NCI-H2227 treated with DMSO at 0.1 percent for 48 hours (cell line): ENCODE results near the gene SCN3B.

Source experiments
- DNase-seq: peaks from one replicate; lab custom pipeline; 2025; lab: John Stamatoyannopoulos, UW

The SCN3B gene

DNA sequence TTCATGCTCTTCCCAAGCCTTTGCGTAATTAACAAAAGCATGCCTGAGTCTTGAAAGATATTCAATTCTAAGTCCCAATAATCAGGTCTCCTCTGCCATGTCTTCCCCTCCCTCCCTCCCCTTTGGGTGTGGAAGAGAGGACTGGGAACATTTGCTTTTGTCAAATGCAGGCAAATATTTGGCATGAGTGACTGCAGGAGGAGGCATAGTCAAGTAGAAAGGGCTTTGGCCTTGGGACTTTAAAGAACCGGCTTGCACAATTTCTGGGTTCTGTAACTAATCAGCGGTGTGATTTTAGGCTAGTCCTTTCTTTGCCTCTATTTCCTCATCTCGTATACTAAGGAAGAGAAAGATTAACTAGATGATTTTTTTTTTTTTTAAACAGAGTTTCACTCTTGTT lies 59.5 kb downstream of the SCN3B start:
- no peak for DNase-seq

DNA sequence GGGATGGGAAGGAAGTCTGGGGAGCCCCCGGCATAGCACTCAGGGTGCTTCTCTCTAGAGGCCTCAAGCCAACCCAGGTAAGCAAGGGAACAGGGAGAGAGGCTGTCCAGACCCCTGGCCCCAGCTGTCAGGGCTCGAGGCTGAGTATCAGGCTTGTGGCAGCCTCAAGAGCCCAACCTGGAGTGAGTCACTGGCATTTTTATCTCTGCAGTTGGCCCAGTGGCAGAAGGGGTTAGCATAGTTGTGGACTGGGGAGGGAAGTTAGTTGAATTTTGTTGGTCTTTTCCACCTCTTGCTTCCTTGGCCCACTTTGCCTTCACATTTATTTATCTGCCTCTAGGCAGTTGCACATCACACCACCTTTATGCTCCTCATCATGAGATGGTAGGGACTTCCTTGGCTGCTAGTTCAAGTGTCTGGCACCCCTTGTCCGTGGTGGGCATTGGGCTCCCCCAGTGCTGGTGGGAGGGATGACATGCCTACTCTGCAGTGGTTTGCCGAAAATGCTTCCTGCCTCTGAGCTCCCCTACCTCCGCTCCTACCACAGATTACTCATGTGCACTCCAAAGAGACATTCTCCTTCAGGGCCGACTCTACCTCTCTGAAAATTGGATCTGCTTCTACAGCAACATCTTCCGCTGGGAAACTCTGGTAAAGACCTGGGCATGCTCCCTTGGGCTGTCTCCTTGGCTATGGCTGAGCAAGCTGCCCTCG lies 60.1 kb downstream of the SCN3B start:
- DNase-seq, result no peak

DNA sequence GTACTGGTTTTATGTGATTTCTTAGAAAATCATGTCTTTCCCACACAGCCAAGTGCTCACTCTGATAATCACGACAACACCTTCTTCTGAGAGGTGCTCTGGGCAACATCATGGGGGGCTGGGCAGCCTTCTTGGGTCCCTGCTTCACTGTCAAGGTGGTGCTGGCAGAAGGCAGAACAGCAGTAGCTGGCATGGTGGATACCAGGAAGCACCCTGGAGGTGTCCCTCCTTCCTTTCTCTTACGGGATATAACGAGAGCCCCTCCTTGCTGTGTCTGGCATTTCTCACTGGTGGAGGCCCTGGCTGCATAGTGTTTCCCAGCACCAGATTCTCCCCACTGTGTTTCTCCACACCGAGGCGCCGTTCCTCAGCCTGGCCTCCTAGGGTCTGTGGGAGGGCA lies 60.9 kb downstream of the SCN3B start:
- no peak for DNase-seq

DNA sequence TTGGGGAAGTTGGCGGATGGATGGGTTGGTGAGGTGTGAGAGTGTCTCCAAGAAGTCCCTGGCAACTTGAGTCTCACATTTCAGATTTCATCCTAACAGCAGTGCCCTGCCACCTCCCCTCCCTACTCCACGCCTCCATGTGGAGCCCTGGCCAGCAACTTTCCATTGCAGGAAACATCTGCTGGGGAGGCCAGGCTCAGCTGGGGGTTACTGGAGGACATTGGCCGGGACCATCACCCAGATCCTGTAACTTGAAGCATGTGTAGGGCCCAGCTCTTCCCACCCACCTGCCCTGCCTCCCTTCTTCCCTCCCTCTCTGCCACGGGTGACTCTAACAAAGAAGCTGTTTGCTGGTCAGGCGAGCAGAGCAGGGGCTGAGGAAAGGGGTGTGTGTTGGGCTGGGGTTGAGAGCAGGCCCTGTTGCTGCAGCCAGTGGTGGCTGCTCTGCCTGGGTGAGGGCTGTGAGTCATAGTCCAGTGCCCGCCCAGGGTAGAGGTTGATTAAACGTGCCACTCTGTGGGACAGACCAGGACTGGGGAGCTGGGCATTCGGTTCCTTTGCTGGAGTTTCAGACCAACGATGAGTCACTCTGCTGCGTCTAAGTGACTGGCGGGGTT lies 64.0 kb downstream of the SCN3B start:
- no peak for DNase-seq

DNA sequence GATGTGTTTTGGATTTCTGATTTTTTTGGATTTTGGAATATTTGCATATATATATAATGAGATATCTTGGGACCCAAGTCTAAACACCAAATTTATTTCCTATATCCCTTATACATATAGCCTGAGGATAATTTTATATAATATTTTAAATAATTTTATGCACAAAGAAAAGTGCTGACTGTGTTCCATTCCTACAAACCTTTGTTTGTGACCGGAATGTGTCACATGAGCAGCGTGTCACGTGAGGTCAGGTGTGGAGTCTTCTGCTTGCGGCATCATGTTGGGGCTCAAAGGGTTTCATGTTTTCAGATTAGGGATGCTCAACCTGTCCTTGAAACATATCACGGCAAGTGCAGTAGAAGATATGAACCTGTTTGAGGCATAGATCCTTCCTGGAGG lies 65.6 kb downstream of the SCN3B start:
- DNase-seq, result no peak

DNA sequence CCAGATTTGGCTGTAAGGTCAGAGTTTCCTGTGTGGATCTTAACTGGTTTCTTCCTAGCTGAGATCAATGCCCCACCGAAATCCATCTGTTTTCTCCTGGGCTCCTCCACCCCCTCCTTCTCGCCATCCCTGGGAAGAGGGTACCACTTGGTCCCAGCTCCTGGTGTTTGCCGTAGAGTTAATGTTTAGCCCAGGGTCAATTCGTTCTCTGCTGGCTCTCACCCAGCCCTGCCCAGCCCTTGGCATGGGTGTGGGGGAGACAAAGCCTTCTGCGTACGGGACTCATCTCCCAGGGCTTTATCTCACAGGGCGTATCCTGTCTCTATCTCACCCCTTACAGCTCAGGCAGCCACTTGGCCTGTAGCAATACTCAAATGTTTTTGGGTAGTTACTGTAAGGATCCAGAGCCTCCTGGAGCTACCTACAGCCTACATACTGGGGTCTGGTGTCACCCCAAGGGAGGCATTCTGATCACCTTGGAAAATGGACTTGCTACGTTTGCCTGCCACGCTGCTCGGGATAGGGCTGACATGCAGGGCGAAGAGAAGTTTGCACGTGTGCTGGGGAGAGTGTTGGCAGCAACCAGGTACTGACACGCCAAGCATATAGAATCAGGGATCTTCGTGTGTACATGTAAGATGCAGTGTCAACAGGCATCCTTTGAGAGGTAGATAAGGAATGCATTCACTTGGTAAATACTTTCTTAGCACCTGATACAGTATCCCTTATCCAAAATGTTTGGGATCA lies 66.1 kb downstream of the SCN3B start:
- no peak for DNase-seq

DNA sequence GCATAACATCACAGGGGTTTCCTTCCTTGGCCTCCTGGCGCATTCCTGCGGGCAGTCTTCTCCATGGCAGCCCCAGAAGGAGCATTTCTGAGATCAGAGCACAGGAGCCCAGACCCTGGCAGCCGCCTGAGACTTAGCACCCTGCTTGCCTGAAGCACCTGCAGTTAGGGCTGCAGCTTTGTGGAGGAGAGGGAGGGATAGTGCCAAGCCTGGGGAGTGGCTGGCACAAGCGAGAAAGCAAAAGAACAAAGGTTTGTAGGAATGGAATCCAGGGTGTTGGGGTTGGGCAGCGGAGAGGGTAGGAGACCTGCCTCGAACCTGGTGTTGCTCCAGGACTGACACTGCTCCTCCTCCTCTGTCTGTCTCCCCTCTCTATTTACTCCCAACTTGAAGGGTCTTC lies 66.9 kb downstream of the SCN3B start:
- DNase-seq, result no peak

DNA sequence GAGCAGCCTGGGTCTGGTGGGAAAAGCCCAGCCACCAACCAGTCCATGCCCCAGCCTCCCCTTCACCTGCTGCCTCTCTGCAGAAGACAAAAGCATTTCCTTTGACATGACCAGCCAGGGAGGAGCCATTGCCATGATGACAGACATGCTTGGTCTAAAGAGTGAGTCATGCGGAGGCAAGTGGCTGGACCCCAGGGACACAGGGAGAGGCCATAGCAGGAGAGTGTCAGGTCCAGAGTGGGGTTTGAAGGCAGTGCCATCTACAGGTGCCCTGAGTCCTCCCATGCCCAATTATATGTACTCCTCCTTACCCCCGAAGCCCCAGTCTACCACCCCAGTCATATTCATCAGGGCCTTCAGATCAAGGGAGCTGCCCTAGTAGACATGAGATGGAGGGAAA lies 67.4 kb downstream of the SCN3B start:
- no peak for DNase-seq

DNA sequence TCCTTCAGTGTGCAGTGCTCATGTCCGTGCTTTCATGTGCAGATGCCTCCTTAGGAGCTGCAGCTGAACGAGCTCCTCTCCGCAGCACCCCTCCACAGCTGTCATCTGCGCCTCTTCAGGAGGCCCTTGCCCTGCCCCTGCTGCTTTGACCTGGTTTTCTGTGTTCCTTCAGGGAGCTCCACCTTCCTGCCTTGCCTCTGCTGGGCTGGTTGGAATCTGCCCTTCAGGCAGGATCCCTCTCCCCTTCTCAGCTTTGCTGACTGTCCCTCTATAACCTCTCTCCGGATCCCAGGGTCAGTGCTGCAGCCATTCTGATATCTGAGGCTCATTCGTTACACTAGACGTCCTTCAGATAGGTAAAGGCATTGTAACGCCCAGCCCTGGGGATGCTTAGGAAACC lies 67.9 kb downstream of the SCN3B start:
- no peak for DNase-seq

DNA sequence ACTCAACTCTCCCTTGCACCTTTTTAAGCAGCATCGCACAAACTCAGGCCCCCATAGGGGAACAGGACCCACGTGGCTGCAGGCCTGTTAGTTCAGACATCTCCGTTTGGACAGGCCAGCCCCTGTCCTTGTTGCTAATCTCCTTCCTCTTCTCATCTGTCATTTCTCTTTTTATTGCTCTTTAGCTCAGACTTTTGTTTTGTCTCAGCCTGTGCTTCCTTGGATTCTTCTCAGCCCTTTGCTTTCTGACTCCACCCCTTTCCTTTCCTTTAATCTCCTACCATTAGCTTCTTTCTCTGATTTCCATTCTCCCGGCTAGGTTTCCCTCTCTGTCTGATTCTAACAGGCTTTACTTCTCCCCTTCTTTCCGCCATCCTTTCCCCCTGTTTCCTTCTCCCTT lies 68.7 kb downstream of the SCN3B start:
- no peak for DNase-seq

DNA sequence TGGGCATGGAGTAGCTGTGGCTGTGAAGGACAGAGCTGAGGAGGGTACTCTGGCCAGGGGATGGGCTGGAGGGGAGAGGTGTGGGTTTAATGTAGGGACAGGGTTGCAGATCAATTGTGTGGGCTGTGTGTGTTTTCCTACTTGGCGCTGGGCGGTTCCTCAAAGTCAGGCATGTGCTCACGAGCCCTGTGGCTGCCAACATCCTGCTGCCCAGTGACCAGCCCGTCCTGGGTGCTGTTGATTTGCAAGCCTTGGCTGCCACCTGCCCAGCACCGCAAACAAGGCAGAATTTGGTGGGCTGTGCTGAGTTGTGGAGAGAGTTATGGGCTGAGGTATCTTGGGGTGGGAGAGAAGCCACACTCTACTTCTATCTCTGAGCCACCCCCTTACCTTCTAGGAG lies 69.2 kb downstream of the SCN3B start:
- DNase-seq, result no peak

DNA sequence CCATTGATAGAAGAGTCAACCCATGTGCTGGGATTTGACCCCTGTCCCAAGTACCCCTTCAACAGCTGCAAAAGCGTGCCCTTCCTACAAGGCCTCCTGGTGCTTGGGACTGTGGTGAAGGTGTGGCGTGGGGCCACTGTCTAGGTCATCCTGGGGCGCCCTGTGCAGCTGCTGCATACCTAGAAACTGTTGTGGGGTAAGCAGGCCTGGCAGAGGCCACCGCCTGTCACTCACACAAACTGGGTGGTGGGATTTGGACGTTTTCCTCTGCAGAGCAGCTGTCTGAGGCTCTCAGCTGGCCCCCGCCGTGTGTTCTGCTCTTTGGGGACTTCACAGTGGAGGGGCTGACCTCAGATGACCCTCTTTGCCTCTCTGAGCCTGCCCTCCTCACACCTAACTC lies 69.7 kb downstream of the SCN3B start:
- no peak for DNase-seq

DNA sequence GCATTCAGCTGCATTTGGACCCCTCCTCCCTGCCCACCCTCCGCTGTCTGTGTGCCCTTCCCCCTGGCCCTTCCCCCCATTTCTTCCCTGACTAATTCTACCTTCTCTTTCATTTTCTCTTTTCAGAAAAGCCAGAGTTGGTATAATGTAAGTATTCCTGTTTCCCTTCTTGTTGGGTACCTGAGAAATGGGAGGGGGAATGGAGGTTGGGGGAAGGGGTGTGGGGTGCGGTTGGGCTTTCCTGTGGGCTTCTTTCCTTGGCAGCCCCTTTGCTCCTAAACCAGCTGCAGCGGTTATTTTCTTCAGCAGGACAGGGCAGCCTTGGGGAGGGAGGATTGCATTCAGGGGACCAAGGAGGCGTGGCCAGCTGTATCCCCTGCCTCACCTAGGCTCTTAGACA lies 70.2 kb downstream of the SCN3B start:
- DNase-seq, result no peak

DNA sequence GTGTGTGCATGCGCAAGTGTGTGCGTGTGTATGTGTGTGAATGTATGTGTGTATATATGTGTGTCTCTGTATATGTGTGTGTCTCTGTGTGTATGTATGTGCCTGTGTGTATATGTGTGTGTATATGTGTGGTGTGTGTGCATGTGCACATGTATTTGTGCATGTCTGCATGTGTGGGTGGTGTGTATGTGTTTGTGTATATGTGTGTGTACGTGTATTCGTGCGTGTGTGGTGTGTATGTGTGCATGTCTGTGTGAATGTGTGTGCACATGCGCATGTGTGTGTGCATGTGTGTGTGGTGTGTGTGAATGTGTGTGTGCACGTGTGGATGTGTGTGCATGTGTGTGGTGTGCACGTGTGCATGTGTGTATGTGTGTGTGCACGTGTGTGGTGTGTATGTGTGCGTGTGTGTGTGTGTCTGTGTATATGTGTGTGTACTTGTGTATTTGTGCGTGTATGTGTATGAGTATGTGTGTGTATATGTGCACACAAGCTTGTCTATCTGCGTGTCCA lies 71.4 kb downstream of the SCN3B start:
- no peak for DNase-seq

DNA sequence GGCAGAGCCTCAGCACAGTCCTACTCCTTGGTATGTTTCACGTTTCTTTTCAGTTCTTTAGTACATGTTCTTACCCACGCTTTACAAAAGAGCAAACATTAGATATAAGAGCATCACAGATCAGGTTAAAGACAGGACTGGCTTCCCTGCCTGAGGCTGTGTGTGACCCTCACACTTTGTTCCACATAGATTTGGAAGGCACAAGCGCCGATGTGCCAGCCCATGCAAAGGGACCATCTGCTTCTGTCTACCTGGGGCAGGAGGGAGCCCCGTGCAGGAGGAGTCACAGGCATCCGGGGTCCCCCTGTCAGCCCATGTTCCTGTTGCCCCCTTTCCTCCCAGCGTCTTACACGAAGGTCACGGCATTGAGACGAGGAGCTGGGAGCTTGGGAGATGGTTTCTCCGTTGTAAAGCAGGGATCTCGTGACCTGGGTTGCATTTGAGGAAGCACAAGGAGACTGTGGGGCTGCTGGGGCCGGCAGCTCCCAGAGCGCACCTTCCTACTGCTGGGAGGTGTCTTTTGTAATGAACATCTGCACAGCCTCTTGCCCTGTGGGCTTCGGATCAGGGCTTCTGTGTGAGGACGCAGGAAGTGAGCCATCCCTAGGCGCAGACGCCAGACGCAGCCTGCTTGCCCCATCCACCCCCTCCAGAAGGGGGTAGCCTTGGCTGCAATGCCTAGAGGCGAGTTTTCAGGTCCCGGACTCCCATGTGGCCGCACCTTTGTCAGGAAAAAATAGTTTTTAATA lies 72.6 kb downstream of the SCN3B start:
- no peak for DNase-seq

DNA sequence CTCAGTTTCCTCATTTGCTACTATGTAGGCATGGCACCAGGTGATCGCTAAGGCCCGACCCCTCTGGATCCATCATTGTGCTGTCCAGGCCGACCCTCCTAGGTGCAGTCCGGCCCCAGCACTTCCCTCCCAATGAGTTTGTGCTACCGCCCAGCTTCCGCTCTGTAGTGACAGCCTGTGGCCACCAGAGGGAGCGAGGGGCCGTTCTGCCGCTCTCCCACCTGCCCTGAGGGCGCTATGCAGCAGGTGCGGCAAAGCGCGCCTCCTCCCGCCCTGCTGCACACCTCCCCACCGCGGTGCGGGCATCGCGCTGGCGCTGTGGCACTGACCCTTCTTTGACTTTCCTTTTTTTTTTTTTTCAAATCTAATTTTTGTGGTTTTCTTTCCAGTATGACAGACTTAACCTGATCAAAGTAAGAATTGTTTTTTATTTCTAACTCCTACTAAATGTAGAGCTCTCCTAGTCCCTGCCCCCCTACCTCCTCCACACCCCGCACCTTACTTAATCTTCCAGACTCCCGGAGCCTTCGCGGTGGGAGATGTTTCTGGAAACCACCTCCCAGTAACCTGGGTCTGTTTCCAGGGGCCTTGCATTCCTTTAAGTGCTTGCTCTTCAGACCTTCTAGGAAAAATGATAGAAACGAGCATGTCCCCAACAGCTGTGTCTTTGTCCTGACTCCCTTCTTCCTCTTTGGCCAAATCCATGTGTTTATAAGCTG lies 73.7 kb downstream of the SCN3B start:
- peak; percentile 39 for DNase-seq

DNA sequence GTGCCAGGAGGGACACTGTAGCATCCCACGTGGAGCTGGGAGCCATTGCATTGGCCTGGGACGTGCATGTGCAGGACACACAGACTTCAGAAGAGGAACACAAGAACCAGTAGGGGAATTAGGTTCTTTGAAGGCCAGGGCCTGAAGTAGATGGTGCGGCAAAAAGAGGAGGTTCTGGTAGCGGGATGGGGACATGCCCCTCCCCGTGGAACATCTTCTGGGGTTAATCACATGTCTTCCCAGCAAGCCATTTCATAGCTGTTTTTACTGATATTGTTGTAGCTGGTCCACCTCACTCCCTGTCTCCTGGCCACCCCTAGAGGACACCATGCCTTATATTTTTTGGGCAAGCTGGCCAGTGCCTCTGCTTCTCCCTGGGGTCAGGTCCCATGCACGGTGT lies 74.3 kb downstream of the SCN3B start:
- DNase-seq, result no peak

DNA sequence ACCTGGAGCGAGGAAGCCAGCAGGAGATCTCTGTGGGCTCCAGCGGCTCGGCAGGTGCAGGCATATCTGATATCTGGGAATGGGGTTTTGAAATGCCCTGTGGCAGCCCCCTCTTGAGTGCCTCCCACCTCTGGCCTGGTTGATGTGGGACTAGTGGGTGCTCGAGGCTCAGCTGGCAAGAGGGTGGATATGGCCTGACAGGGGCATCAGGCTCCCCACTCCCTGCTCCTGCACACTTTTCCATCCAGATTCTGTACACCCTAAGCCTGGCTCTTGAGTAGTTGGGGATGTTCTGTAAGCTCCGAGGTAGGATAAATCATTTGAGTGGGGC lies 75.0 kb downstream of the SCN3B start:
- no peak for DNase-seq
